ENCODE measurements around the gene WDR70. TPM values are rescaled to one million over a fixed set of nuclear protein-coding genes. Genes with fewer than 3 reads are reported as not detected.
"Not testable (repeated sequence)": the region's sequence is repeated elsewhere in the genome, so short reads cannot be mapped to it uniquely, and the experiment has no call there.

Gene WDR70
- total RNA-seq, 2 donors from 2014 or later, result 39.0 to 44.0 TPM

DNA sequence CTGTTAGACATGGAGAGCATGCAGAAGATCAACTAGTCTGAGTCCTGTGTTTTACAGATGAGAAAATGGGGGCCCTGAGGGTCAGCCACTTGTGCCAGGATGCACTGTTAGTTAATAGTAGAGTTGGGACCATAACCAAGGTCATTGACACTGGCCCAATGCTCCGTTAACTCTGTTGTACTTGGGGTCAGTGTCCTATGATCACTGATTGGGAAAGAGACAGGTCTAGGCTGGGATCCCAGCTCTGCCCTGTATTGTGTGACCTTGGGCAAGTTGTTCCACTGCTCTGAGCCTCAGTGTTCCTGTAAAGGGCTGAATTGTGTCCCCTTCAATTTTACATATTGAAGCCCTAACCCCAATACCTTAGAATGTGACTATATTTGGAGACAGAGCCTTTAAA is 390.7 kb downstream of the WDR70 start:
- peaks cover 15% of the 10 kb centered on the region for H3K27me3 Mint-ChIP-seq (ENCODE audit: low read depth)

DNA sequence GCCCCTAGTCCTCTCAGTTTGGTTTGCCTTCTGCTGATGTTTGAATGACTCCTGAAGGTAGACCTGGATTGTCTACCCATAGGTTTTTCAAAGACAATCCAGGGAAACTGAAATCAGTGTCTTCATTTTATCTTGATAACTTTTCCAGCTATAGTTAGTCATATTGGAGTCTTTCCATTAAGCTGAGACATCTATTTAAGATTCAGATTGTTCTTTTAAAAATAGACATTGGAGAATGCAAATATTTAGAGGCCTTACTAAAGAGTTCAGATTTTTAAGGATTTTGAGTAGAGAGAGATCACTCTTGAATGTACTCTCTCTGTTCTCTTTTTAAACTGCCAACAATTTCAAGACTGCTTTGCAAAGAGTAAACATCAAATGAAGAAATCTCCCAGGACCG is 391.7 kb downstream of the WDR70 start:
- Mint-ChIP-seq H3K27me3 (ENCODE audit: low read depth) (peaks cover 15% of the 10 kb centered on the region), H3K4me3 (no peak overlapping the region), H3K9me3 (peaks cover 4 to 11% of the 10 kb centered on the region in 2 donors), H3K27ac (no peak overlapping the region), H3K36me3 (ENCODE audit: insufficient read depth in 2 of 2) (peaks cover 6% of the 10 kb centered on the region in 2 donors), H3K4me1 (ENCODE audit: low read depth) (no peaks in the 10 kb centered on the region)
- no peak for ATAC-seq (replicated peaks in 1 of 2)
- DNase-seq, result no peak

More for the DNA sequence above, 390.7 kb downstream of the WDR70 start:
- ATAC-seq (replicated peaks in 1 of 2) (no peak), DNase-seq (no peak)
- no peak overlapping the region for H3K4me3 Mint-ChIP-seq
- H3K27ac Mint-ChIP-seq, result no peak overlapping the region
- peaks cover 1 to 3% of the 10 kb centered on the region in 2 donors for H3K36me3 Mint-ChIP-seq (ENCODE audit: insufficient read depth in 2 of 2)
- H3K9me3 Mint-ChIP-seq, result peaks cover under 1 to 6% of the 10 kb centered on the region in 2 donors
- H3K4me1 Mint-ChIP-seq (ENCODE audit: low read depth), result no peaks in the 10 kb centered on the region

DNA sequence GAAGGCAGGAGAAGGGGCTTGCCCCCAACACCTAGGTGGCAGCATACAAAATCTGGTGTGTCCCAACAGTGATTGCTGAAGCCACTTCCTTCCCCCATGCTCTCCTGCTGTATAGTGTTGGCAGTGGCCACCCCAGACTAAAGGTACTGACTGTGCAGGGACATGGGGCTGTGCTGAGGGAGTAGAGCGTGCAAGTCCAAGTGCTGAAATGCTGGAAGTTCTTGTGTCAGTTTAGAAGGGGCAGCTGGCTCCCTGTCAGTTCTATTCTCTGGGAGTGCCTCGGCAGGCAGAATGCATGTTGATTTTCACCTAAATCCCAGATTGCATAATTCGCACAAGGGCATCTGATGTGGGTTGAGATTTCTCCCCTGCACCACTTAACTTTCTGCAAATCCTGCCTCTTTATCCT is 392.1 kb downstream of the WDR70 start:
- H3K27me3 Mint-ChIP-seq (ENCODE audit: low read depth), result peaks cover 15% of the 10 kb centered on the region
- H3K27ac Mint-ChIP-seq, result no peak overlapping the region
- peaks cover 4 to 14% of the 10 kb centered on the region in 2 donors for H3K9me3 Mint-ChIP-seq
- no peak for ATAC-seq (replicated peaks in 1 of 2)
- DNase-seq, result no peak
- H3K4me1 Mint-ChIP-seq (ENCODE audit: low read depth), result no peaks in the 10 kb centered on the region
- no peak overlapping the region for H3K4me3 Mint-ChIP-seq
- H3K36me3 Mint-ChIP-seq (ENCODE audit: insufficient read depth in 2 of 2), result peaks cover 6% of the 10 kb centered on the region in 2 donors

DNA sequence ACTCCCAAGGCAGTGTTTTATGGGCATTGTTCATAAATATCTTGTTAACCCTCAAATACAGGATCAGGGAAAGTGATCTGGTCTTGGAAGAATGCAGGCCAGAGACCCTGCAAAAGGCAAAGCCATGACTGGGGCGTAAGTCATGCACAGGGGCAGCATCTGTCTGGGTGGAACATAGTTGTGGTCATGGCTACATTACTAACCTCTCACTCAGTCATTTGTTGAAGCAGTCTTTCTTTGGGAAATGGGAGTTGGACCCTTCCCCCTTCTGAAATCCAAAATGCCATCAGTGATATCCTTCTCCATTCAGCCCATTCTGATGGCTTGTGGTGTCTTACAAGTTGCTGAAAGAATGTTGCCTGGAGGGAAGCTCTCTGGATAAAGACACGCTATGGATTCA is 392.6 kb downstream of the WDR70 start:
- H3K4me3 Mint-ChIP-seq, result no peak overlapping the region
- peaks cover 6% of the 10 kb centered on the region in 2 donors for H3K36me3 Mint-ChIP-seq (ENCODE audit: insufficient read depth in 2 of 2)
- ATAC-seq (replicated peaks in 1 of 2) (no peak), DNase-seq (no peak)
- H3K27ac Mint-ChIP-seq, result no peak overlapping the region
- H3K9me3 Mint-ChIP-seq, result peaks cover 4 to 14% of the 10 kb centered on the region in 2 donors
- peaks cover 15% of the 10 kb centered on the region for H3K27me3 Mint-ChIP-seq (ENCODE audit: low read depth)
- no peaks in the 10 kb centered on the region for H3K4me1 Mint-ChIP-seq (ENCODE audit: low read depth)

DNA sequence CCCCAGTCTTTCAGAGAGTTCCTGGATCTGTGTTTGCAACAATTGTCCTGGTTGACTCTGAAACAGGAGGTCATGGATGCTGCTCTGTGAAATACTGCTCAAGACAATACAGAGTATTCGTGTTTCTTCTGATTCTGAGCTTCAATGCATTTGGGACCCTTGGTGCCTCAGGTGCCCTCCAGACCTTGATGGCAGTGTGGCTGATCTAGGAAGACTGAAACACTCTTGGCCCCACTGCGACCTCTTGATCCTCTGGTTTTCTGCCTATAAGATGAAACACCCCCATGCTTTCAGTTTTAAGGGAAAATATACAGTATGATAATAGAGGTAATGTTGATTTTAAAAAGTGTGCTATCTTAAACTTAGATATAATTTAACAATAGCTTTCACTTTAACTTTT is 393.1 kb downstream of the WDR70 start:
- Mint-ChIP-seq H3K36me3 (ENCODE audit: insufficient read depth in 2 of 2) (peaks cover 6% of the 10 kb centered on the region in 2 donors), H3K27me3 (ENCODE audit: low read depth) (peaks cover 15% of the 10 kb centered on the region), H3K27ac (no peak overlapping the region), H3K9me3 (peaks cover 4 to 14% of the 10 kb centered on the region in 2 donors), H3K4me1 (ENCODE audit: low read depth) (no peaks in the 10 kb centered on the region), H3K4me3 (no peak overlapping the region)
- DNase-seq (no peak), ATAC-seq (replicated peaks in 1 of 2) (no peak)

DNA sequence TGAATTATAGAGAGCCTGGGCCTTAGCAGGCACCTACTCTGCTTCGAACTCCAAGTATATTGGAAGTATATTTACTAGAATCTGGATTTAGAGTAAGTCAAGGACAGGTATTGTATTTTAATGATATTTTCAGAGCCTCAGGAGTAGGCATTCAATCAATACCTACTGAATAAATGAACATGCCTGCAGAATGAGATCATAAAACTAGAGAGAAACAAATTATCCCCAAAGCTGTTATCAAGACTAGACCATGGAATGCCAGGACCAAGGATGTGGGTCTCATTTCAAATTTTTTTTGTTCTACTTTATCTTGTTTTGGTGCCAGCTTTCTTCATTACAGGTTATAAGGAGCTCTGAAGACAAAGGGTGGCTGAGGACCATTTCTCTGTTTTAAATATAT is 394.7 kb downstream of the WDR70 start:
- Mint-ChIP-seq H3K27ac (no peak overlapping the region), H3K4me1 (ENCODE audit: low read depth) (no peaks in the 10 kb centered on the region), H3K36me3 (ENCODE audit: insufficient read depth in 2 of 2) (peaks cover 6% of the 10 kb centered on the region in 2 donors), H3K4me3 (no peak overlapping the region), H3K27me3 (ENCODE audit: low read depth) (peaks cover 15% of the 10 kb centered on the region), H3K9me3 (peaks cover 4 to 14% of the 10 kb centered on the region in 2 donors)
- DNase-seq (no peak), ATAC-seq (replicated peaks in 1 of 2) (no peak)

DNA sequence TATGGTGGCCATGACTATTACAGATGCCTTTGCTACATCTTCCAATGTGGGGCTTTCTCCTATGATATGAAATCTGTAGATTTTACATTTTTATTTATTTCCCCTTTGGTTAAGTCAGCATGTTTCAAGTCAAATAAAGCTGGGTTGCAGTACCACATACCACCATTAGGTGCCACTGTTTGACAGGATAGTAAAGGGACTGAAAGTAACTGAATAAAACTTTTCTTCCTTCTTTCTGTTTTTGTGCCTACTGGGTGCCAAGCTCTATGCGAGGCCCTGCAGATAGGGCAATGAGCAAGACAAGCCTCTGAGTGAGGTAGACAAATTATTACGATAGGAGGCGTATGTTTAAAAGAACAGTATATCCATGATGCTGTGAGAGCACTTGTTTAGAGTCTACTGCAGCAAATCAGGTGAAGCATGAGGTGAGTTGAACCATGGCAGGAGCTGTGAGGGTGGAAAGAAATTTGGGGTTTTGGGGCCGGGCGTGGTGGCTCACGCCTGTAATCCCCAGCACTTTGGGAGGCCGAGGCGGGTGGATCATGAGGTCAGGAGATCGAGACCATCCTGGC is 395.9 kb downstream of the WDR70 start:
- Mint-ChIP-seq H3K36me3 (ENCODE audit: insufficient read depth in 2 of 2) (peaks cover 6% of the 10 kb centered on the region in 2 donors), H3K9me3 (peaks cover 4 to 14% of the 10 kb centered on the region in 2 donors), H3K27me3 (ENCODE audit: low read depth) (peaks cover 11% of the 10 kb centered on the region), H3K27ac (no peak overlapping the region), H3K4me1 (ENCODE audit: low read depth) (no peaks in the 10 kb centered on the region), H3K4me3 (no peak overlapping the region)
- ATAC-seq (replicated peaks in 1 of 2), result no peak
- DNase-seq, result peak; percentile 11 to 12

DNA sequence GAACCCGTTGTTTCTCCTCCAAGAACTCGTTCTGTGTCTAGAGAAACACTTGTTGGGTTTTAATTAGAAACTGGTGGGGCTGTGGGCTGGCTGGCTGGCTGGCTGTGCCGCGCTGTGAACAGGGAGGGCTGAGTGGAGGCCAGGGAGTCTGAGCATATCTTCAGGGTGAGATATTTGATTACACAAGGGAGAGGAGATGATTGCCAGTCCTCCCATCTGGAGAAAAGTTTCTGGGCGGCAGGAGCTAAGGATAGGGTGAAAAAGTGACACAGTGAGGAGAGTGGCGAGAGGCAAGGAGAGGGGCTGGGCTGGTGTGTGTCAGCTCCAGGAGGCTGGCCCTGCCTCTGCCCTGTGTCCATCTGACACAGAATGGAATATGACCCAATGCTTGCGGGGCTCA is 397.7 kb downstream of the WDR70 start:
- Mint-ChIP-seq H3K4me3 (no peak overlapping the region), H3K36me3 (ENCODE audit: insufficient read depth in 2 of 2) (peaks cover 6% of the 10 kb centered on the region in 2 donors), H3K4me1 (ENCODE audit: low read depth) (no peaks in the 10 kb centered on the region), H3K9me3 (peaks cover 4 to 14% of the 10 kb centered on the region in 2 donors), H3K27ac (no peak overlapping the region), H3K27me3 (ENCODE audit: low read depth) (no peaks in the 10 kb centered on the region)
- no peak for DNase-seq
- no peak for ATAC-seq (replicated peaks in 1 of 2)

DNA sequence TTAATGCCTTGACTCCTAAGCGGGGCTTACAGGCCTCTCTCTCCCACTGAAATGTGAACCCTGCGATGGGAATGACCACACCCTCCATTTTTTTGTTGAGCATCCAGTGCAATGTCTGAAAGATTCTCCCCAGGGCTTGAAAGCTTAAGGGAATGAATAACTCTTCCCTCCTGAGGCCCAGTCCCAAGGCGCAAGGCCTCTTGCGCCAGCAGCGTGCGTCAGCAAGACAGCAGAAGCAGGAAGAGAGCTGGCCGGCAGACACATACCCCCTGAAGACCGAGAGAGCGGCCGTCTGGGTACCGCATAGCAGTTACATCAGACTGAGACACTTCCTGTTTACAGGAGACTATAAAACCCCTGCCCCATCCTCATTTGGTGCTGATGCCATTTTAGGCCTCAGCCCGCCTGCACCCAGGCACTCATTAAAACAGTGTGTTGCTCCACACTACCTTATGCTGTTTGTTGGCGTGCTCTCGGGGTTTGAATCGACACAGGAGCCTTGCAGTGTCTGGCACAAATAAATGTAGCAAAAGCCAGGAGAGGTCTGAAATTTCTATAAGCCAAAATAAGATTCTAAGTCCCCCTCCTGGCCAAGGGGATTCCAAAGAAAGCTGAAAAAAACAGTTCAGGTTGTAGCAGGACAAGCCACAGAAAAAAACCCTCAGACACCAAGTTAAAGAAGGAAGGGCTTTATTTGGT is 398.5 kb downstream of the WDR70 start:
- no peak for DNase-seq
- Mint-ChIP-seq H3K27ac (no peak overlapping the region), H3K9me3 (peaks cover 4 to 14% of the 10 kb centered on the region in 2 donors)

DNA sequence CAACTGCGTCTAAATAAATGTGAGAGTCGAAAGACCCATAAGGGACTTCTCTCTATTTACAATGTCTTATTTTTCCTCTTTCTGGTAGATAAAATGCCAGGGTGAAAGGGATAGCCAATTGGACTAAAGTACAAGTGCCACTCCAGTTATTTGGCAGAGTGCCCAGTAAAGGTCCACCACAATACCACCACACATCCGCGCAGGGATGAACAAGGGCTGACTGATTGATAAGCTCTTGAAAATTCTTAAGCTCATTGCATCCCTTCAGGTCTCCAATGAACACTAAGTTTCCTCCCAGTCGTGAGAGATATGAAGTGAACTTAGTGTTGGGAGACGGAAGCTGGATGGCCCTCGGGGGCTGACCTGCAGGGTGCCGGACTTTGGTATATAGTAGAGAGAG is 402.3 kb downstream of the WDR70 start:
- H3K4me3 Mint-ChIP-seq; H3K4me1 Mint-ChIP-seq (ENCODE audit: low read depth); H3K9me3 Mint-ChIP-seq; H3K36me3 Mint-ChIP-seq (ENCODE audit: insufficient read depth in 2 of 2); DNase-seq; H3K27me3 Mint-ChIP-seq (ENCODE audit: low read depth); ATAC-seq (replicated peaks in 1 of 2); H3K27ac Mint-ChIP-seq: not testable (repeated sequence)

More for the DNA sequence above, 398.5 kb downstream of the WDR70 start:
- Mint-ChIP-seq H3K27me3 (ENCODE audit: low read depth) (no peaks in the 10 kb centered on the region), H3K36me3 (ENCODE audit: insufficient read depth in 2 of 2) (peaks cover 6% of the 10 kb centered on the region in 2 donors), H3K4me1 (ENCODE audit: low read depth) (no peaks in the 10 kb centered on the region), H3K4me3 (no peak overlapping the region)
- no peak for ATAC-seq (replicated peaks in 1 of 2)

DNA sequence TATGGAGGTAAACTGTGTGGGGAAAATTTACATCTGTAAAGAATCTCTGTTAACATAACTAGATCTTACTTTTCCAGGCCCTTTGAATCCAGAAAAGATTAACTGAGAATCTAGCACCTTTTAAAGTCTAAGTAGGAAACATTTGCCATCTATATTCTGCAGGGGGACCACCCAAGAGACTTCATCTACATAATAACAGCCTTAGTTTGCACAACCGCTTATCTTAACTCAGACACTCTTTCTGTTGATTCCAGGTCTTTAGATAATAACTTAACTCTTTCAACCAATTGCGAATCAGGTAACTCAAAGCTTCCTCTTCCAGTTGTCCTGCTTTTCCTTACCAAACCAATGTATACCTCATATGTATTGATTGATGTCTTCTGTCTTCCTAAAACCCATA is 407.3 kb downstream of the WDR70 start:
- Mint-ChIP-seq H3K27me3 (ENCODE audit: low read depth) (peaks cover 15% of the 10 kb centered on the region), H3K4me1 (ENCODE audit: low read depth) (no peaks in the 10 kb centered on the region), H3K27ac (no peak overlapping the region), H3K4me3 (no peak overlapping the region), H3K9me3 (no peaks in the 10 kb centered on the region), H3K36me3 (ENCODE audit: insufficient read depth in 2 of 2) (no peaks in the 10 kb centered on the region)
- ATAC-seq (replicated peaks in 1 of 2) (no peak), DNase-seq (no peak)

DNA sequence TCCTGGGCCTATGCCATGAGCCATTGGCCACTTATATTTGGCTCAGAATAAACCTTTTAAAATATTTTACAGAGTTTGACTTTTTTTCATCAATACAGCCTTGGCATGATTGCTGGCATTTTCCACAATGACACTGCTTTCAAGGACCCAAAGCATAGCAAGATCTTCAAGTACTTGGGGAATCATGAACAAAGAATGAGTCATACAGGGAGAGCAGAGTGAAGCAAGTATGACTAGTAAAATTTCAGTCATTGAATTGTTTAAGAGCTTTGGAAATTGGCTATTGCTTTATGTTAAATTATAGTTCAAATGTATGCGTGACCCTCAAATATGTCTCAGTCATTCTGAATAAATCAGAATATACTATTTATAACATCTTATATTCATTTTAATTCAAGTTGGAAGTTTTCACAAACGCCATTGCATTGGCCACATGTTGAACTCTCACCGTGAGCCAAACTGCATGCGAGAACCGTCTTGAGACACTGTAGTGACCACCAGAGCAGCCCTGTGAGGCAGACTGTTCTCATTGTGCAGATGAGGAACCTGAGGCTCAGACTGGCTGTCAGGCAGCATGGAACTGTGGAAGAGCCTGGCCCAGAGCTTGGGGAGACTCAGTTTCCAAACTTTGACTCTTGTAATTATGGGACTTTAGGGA is 407.9 kb downstream of the WDR70 start:
- Mint-ChIP-seq H3K27me3 (ENCODE audit: low read depth) (peaks cover 15% of the 10 kb centered on the region), H3K4me1 (ENCODE audit: low read depth) (no peaks in the 10 kb centered on the region), H3K9me3 (peaks cover 2 to 3% of the 10 kb centered on the region in 2 donors), H3K4me3 (no peak overlapping the region), H3K36me3 (ENCODE audit: insufficient read depth in 2 of 2) (peaks cover 0 to 2% of the 10 kb centered on the region in 2 donors), H3K27ac (no peak overlapping the region)
- ATAC-seq (replicated peaks in 1 of 2) (no peak), DNase-seq (no peak)

DNA sequence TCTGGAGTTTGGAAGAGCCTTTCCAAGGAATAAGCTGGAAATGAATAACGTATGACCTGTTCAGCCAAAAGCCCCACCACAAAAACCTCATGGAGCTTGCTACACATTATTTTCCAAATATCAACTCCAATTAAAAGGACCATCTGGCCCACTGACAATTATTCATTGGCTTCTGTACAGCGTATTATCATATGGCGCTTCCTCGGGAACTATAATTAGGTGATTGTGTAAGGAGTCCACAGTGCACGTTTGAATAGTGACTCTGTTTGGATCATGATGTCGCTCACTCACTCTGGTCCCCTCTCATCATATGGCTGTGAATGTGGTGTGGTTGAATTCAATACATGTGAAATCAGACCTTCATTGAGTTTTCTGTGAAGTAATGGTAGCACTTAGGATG is 408.6 kb downstream of the WDR70 start:
- Mint-ChIP-seq H3K9me3 (peaks cover 2 to 3% of the 10 kb centered on the region in 2 donors), H3K4me3 (no peak overlapping the region), H3K27me3 (ENCODE audit: low read depth) (peaks cover 15% of the 10 kb centered on the region), H3K4me1 (ENCODE audit: low read depth) (no peaks in the 10 kb centered on the region), H3K27ac (no peak overlapping the region), H3K36me3 (ENCODE audit: insufficient read depth in 2 of 2) (peaks cover 0 to 2% of the 10 kb centered on the region in 2 donors)
- no peak for ATAC-seq (replicated peaks in 1 of 2)
- DNase-seq, result no peak
